ENCODE data around the gene RPSA. TPM values are rescaled to one million over a fixed set of nuclear protein-coding genes. Genes with fewer than 3 reads are reported as not detected.

RPSA gene
- total and polyA plus RNA-seq, 5 donors from 2014 or later: 939 to 1,327 (median 1,171) TPM

GRCh38 chr3:39383881-39384664 is 22.4 kb upstream of the RPSA start:
- Mint-ChIP-seq H3K27ac (peak overlapping the region; percentile 93 to 99 (median 99)), H3K36me3 (peaks cover 8% of the 10 kb centered on the region), H3K27me3 (no peaks in the 10 kb centered on the region), H3K9me3 (peaks cover 0 to 1% (median 0%) of the 10 kb centered on the region in 7 donors), H3K4me3 (peak overlapping the region; percentile 98 to 100 (median 99)), H3K4me1 (peaks cover 40 to 63% (median 48%) of the 10 kb centered on the region in 4 donors)
- Histone ChIP-seq H3K27me3 (ENCODE audit: control insufficient read depth, insufficient read depth, low read length) (no peaks in the 10 kb centered on the region), H3K4me3 (ENCODE audit: low read depth, low read length) (peak overlapping the region; percentile 88), H3K9me3 (ENCODE audit: control insufficient read depth in 2 of 2, low read length in 2 of 2) (no peaks in the 10 kb centered on the region), H3K4me1 (ENCODE audit: control insufficient read depth, insufficient read depth, low read length, poor library complexity, severe bottlenecking) (peaks cover 63% of the 10 kb centered on the region), H3K36me3 (ENCODE audit: control insufficient read depth, insufficient read depth, low read length) (no peaks in the 10 kb centered on the region), H3K27ac (ENCODE audit: insufficient read depth, low read length, poor library complexity, severe bottlenecking) (peak overlapping the region; percentile 97)
- peak; percentile 93 to 95 (median 93) for DNase-seq
- peak; percentile 78 to 81 for ATAC-seq (ENCODE audit: low read depth in 2 of 2)

GRCh38 chr3:39384665-39385000 is 21.9 kb upstream of the RPSA start:
- H3K4me3 ChIP-seq (ENCODE audit: low read depth, low read length): peak overlapping the region; percentile 88
- no peaks in the 10 kb centered on the region for H3K9me3 ChIP-seq (ENCODE audit: control insufficient read depth in 2 of 2, low read length in 2 of 2)
- H3K36me3 ChIP-seq (ENCODE audit: control insufficient read depth, insufficient read depth, low read length): peaks cover 3% of the 10 kb centered on the region
- Mint-ChIP-seq H3K27me3 (no peaks in the 10 kb centered on the region), H3K4me3 (peak overlapping the region; percentile 98 to 100 (median 99)), H3K4me1 (peaks cover 45 to 69% (median 53%) of the 10 kb centered on the region in 4 donors), H3K36me3 (peaks cover 13% of the 10 kb centered on the region), H3K27ac (peak overlapping the region in 2 of 3 donors; percentile 99), H3K9me3 (peaks cover 0 to 1% (median 0%) of the 10 kb centered on the region in 7 donors)
- H3K27me3 ChIP-seq (ENCODE audit: control insufficient read depth, insufficient read depth, low read length): no peaks in the 10 kb centered on the region
- H3K4me1 ChIP-seq (ENCODE audit: control insufficient read depth, insufficient read depth, low read length, poor library complexity, severe bottlenecking): peaks cover 69% of the 10 kb centered on the region
- H3K27ac ChIP-seq (ENCODE audit: insufficient read depth, low read length, poor library complexity, severe bottlenecking): peak overlapping the region; percentile 97
- ATAC-seq (ENCODE audit: low read depth in 2 of 2) (no peak), DNase-seq (no peak)

- Mint-ChIP-seq H3K36me3 (peaks cover 14% of the 10 kb centered on the region), H3K27me3 (no peaks in the 10 kb centered on the region), H3K4me3 (peak overlapping the region; percentile 98 to 100 (median 99)), H3K4me1 (peaks cover 47 to 78% (median 56%) of the 10 kb centered on the region in 4 donors), H3K9me3 (peaks cover 0 to 1% (median 0%) of the 10 kb centered on the region in 7 donors), H3K27ac (peak overlapping the region in 2 of 3 donors; percentile 99)
- H3K27ac ChIP-seq (ENCODE audit: insufficient read depth, low read length, poor library complexity, severe bottlenecking): peak overlapping the region; percentile 58
- peaks cover 10% of the 10 kb centered on the region for H3K36me3 ChIP-seq (ENCODE audit: control insufficient read depth, insufficient read depth, low read length)
- ATAC-seq (ENCODE audit: low read depth in 2 of 2) (no peak), DNase-seq (peak in 1 of 3 donors; percentile 23)
- peak overlapping the region; percentile 88 for H3K4me3 ChIP-seq (ENCODE audit: low read depth, low read length)
- peaks cover 74% of the 10 kb centered on the region for H3K4me1 ChIP-seq (ENCODE audit: control insufficient read depth, insufficient read depth, low read length, poor library complexity, severe bottlenecking)
- H3K27me3 ChIP-seq (ENCODE audit: control insufficient read depth, insufficient read depth, low read length): no peaks in the 10 kb centered on the region
- no peaks in the 10 kb centered on the region for H3K9me3 ChIP-seq (ENCODE audit: control insufficient read depth in 2 of 2, low read length in 2 of 2)
Observed at GRCh38 chr3:39385456-39386090, 20.9 kb upstream of the RPSA start.

GRCh38 chr3:39386318-39386717 is 20.2 kb upstream of the RPSA start:
- H3K27ac Mint-ChIP-seq: peak overlapping the region in 2 of 3 donors; percentile 44 to 77
- Histone ChIP-seq H3K27me3 (ENCODE audit: control insufficient read depth, insufficient read depth, low read length) (no peaks in the 10 kb centered on the region), H3K36me3 (ENCODE audit: control insufficient read depth, insufficient read depth, low read length) (peaks cover 18% of the 10 kb centered on the region), H3K4me3 (ENCODE audit: low read depth, low read length) (peak overlapping the region; percentile 45), H3K9me3 (ENCODE audit: control insufficient read depth in 2 of 2, low read length in 2 of 2) (no peaks in the 10 kb centered on the region), H3K27ac (ENCODE audit: insufficient read depth, low read length, poor library complexity, severe bottlenecking) (peak overlapping the region; percentile 58), H3K4me1 (ENCODE audit: control insufficient read depth, insufficient read depth, low read length, poor library complexity, severe bottlenecking) (peaks cover 74% of the 10 kb centered on the region)
- peaks cover 47 to 85% (median 60%) of the 10 kb centered on the region in 4 donors for H3K4me1 Mint-ChIP-seq
- H3K9me3 Mint-ChIP-seq: peaks cover 0 to 1% (median 0%) of the 10 kb centered on the region in 7 donors
- H3K27me3 Mint-ChIP-seq: no peaks in the 10 kb centered on the region
- peaks cover 22% of the 10 kb centered on the region for H3K36me3 Mint-ChIP-seq
- peak overlapping the region; percentile 30 to 98 (median 64) for H3K4me3 Mint-ChIP-seq
- DNase-seq (no peak), ATAC-seq (ENCODE audit: low read depth in 2 of 2) (no peak)

GRCh38 chr3:39387411-39387975 is 19.0 kb upstream of the RPSA start:
- Histone ChIP-seq H3K27me3 (ENCODE audit: control insufficient read depth, insufficient read depth, low read length) (no peaks in the 10 kb centered on the region), H3K4me1 (ENCODE audit: control insufficient read depth, insufficient read depth, low read length, poor library complexity, severe bottlenecking) (peaks cover 72% of the 10 kb centered on the region), H3K36me3 (ENCODE audit: control insufficient read depth, insufficient read depth, low read length) (peaks cover 29% of the 10 kb centered on the region), H3K4me3 (ENCODE audit: low read depth, low read length) (peak overlapping the region; percentile 34), H3K9me3 (ENCODE audit: control insufficient read depth in 2 of 2, low read length in 2 of 2) (no peaks in the 10 kb centered on the region), H3K27ac (ENCODE audit: insufficient read depth, low read length, poor library complexity, severe bottlenecking) (no peak overlapping the region)
- Mint-ChIP-seq H3K27me3 (no peaks in the 10 kb centered on the region), H3K4me3 (peak overlapping the region; percentile 30 to 98 (median 63)), H3K27ac (peak overlapping the region; percentile 59 to 83 (median 72)), H3K9me3 (peaks cover 0 to 1% (median 0%) of the 10 kb centered on the region in 7 donors), H3K4me1 (peaks cover 43 to 82% (median 62%) of the 10 kb centered on the region in 4 donors), H3K36me3 (peaks cover 29% of the 10 kb centered on the region)
- DNase-seq: no peak
- ATAC-seq (ENCODE audit: low read depth in 2 of 2): no peak

GRCh38 chr3:39388153-39388552 is 18.4 kb upstream of the RPSA start:
- peaks cover 66% of the 10 kb centered on the region for H3K4me1 ChIP-seq (ENCODE audit: control insufficient read depth, insufficient read depth, low read length, poor library complexity, severe bottlenecking)
- no peaks in the 10 kb centered on the region for H3K9me3 ChIP-seq (ENCODE audit: control insufficient read depth in 2 of 2, low read length in 2 of 2)
- no peak for DNase-seq
- peak overlapping the region; percentile 69 for H3K27ac ChIP-seq (ENCODE audit: insufficient read depth, low read length, poor library complexity, severe bottlenecking)
- peaks cover 29% of the 10 kb centered on the region for H3K36me3 Mint-ChIP-seq
- H3K27me3 Mint-ChIP-seq: no peaks in the 10 kb centered on the region
- H3K27me3 ChIP-seq (ENCODE audit: control insufficient read depth, insufficient read depth, low read length): no peaks in the 10 kb centered on the region
- H3K4me3 ChIP-seq (ENCODE audit: low read depth, low read length): no peak overlapping the region
- no peak for ATAC-seq (ENCODE audit: low read depth in 2 of 2)
- H3K4me1 Mint-ChIP-seq: peaks cover 43 to 77% (median 60%) of the 10 kb centered on the region in 4 donors
- H3K27ac Mint-ChIP-seq: peak overlapping the region; percentile 9 to 91 (median 59)
- H3K4me3 Mint-ChIP-seq: peak overlapping the region in 3 of 4 donors; percentile 10 to 98 (median 75)
- peaks cover 36% of the 10 kb centered on the region for H3K36me3 ChIP-seq (ENCODE audit: control insufficient read depth, insufficient read depth, low read length)
- peaks cover 0 to 1% (median 0%) of the 10 kb centered on the region in 7 donors for H3K9me3 Mint-ChIP-seq

- H3K27ac Mint-ChIP-seq: peak overlapping the region; percentile 54 to 94 (median 94)
- Histone ChIP-seq H3K4me3 (ENCODE audit: low read depth, low read length) (peak overlapping the region; percentile 59), H3K27me3 (ENCODE audit: control insufficient read depth, insufficient read depth, low read length) (no peaks in the 10 kb centered on the region), H3K4me1 (ENCODE audit: control insufficient read depth, insufficient read depth, low read length, poor library complexity, severe bottlenecking) (peaks cover 60% of the 10 kb centered on the region), H3K27ac (ENCODE audit: insufficient read depth, low read length, poor library complexity, severe bottlenecking) (peak overlapping the region; percentile 69), H3K9me3 (ENCODE audit: control insufficient read depth in 2 of 2, low read length in 2 of 2) (no peaks in the 10 kb centered on the region), H3K36me3 (ENCODE audit: control insufficient read depth, insufficient read depth, low read length) (peaks cover 41% of the 10 kb centered on the region)
- H3K9me3 Mint-ChIP-seq: peaks cover 0 to 1% (median 0%) of the 10 kb centered on the region in 7 donors
- H3K36me3 Mint-ChIP-seq: peaks cover 32% of the 10 kb centered on the region
- DNase-seq (peak in 1 of 3 donors; percentile 77), ATAC-seq (ENCODE audit: low read depth in 2 of 2) (peak; percentile 15 to 19)
- H3K27me3 Mint-ChIP-seq: no peaks in the 10 kb centered on the region
- H3K4me1 Mint-ChIP-seq: peaks cover 43 to 71% (median 57%) of the 10 kb centered on the region in 4 donors
- peak overlapping the region; percentile 55 to 77 (median 70) for H3K4me3 Mint-ChIP-seq
Observed at GRCh38 chr3:39388741-39389248, 17.7 kb upstream of the RPSA start.

Data from CD4-positive, CD25-positive, alpha-beta regulatory T cell (primary cell).